VCaP (cell line): Measurements from ENCODE around the gene MTAP.

Source experiments
- H3K27ac ChIP-seq: fragments of 450-650 bp; 2 replicates; pipeline ENCODE4 v1.5.1; 2017
- TF ChIP-seq, protein P1 (sequence below): fragments of 450-650 bp; conservative IDR thresholded peaks from 2 replicates; pipeline ENCODE4 v1.5.1; 2017; ENCODE audit warnings: mild to moderate bottlenecking, moderate library complexity

The MTAP gene

DNA sequence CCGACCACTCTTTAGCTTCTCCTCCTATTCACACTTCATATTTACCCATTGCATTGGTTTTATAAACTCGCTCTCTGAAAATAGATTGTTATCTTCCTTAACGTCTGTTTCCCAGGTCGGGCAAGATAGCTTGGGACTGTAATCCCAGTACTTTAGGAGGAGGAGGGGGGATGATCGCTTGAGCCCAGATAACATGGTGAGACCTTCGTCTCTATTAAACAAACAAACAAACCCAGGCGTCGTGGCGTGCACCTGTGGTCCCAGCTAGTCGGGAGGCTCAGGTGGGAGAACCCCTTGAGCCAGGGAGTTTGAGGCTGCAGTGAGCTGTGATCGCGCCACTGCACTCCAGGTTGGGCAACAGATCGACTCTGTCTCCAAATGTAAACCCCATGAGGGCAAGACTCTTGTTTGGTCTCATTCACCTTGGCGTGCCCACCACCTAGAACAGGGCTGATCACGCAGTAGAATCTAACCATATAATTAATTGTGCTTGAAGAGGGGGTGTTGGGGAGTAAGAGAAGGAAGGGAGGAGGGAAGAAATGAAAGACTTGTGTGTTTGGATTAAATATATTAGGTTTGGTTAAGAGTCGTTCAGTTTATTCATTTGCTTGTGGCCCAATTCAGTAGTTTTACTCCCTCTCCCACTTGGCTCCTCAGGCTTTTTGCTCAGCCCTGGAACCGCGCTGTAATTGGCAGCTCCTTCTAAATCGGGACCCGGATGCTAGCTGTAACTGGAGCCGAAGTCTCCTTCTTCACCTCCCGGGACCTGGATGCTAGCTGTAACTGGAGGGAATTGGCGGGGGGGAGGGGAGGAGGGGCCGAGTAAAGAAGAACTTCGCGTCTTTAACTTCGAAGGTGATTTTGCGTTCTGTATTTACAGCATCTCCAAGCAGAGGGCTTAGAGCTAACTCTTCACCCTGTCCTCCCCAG is 166.8 kb downstream of the MTAP start:
- TF ChIP-seq, protein P1, sequence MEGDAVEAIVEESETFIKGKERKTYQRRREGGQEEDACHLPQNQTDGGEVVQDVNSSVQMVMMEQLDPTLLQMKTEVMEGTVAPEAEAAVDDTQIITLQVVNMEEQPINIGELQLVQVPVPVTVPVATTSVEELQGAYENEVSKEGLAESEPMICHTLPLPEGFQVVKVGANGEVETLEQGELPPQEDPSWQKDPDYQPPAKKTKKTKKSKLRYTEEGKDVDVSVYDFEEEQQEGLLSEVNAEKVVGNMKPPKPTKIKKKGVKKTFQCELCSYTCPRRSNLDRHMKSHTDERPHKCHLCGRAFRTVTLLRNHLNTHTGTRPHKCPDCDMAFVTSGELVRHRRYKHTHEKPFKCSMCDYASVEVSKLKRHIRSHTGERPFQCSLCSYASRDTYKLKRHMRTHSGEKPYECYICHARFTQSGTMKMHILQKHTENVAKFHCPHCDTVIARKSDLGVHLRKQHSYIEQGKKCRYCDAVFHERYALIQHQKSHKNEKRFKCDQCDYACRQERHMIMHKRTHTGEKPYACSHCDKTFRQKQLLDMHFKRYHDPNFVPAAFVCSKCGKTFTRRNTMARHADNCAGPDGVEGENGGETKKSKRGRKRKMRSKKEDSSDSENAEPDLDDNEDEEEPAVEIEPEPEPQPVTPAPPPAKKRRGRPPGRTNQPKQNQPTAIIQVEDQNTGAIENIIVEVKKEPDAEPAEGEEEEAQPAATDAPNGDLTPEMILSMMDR, result no peak
- no peak overlapping the region for H3K27ac ChIP-seq

DNA sequence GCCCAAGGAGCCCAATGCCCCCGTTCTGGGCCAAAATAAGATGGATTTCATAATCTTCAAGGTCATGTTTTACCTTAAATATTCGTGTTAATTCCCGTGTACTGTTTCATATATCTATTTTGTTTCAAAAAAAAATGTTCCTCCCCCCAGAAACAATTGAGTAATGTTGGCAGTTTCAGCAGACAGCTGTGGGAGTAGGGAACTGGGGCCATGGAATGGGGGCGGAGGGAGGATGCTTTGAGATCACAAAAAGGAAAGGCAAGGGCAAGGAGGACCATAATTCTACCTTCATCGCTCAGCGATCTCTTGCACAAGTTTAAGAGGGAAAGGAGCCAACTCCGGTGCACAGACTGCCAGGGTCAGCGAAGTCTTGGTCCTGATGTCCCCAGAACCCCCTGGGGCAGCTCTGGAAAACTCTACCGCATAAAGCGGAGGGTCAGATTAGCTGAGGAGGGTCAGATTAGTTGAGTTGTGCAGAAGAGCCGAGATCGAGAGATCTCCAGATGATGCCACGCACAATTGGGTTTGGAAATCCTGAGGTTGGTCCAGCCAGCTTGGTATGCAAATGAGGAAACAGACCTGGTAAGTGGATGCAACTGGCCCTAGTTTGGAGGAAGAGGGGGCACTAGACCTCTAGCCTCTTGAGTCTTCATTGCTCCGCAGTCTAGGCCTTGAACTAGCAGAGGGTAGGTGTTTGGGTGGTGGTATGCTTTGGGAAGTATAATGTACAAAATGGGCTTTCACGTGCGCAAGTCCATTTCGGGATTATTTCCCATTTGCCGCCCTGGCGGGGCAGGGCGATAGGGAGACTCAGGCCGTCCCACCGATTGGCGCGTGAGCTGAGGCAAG is 167.7 kb downstream of the MTAP start:
- H3K27ac ChIP-seq, result no peak overlapping the region
- TF ChIP-seq, protein P1, result no peak

DNA sequence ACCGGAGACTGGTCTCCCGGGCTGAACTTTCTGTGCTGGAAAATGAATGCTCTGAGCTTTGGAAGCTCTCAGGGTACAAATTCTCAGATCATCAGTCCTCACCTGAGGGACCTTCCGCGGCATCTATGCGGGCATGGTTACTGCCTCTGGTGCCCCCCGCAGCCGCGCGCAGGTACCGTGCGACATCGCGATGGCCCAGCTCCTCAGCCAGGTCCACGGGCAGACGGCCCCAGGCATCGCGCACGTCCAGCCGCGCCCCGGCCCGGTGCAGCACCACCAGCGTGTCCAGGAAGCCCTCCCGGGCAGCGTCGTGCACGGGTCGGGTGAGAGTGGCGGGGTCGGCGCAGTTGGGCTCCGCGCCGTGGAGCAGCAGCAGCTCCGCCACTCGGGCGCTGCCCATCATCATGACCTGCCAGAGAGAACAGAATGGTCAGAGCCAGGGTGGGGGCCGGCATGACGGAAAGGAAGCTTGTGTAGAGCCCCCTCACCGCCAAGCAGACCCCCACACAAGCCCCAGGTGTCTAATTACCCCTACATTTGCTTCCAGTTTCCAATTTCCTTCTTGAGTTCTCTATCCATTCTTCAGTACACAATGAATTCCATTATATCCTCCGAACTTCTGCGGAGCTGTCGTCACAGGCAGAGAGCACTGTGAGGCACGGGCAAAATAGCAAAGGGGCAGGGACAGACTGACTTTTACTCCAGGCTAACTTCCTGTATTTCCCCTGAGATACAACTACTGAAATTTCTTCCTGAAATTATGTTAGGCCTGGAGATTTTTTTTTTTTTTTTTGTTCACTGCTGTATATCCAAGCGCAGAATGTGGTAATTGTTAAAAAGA is 168.6 kb downstream of the MTAP start:
- TF ChIP-seq, protein P1, result no peak
- no peak overlapping the region for H3K27ac ChIP-seq

DNA sequence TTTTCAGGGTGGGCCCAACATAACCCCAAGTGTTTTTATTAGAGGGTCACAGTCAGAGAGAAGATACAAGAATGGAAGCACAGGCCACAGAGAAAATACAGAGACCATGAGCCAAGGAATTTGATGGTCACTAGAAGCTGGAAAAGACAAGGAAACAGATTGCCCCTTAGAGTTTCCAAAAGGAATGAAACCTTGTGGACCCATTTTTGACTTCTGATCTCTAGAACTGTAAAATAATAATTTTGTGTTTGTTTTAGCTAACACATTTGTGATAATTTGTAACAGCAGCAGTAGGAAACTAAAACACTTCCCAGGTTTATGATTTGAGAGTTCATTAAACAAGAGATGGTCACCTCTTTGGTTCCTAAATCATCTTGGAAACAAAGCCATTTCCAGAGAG is 169.9 kb downstream of the MTAP start:
- TF ChIP-seq, protein P1, result no peak
- H3K27ac ChIP-seq, result no peak overlapping the region

DNA sequence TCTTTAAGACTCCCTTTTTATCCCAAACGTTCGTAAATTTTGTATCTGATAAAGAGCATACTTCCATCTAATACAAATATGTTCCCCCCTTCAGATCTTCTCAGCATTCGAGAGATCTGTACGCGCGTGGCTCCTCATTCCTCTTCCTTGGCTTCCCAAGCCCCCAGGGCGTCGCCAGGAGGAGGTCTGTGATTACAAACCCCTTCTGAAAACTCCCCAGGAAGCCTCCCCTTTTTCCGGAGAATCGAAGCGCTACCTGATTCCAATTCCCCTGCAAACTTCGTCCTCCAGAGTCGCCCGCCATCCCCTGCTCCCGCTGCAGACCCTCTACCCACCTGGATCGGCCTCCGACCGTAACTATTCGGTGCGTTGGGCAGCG is 171.9 kb downstream of the MTAP start:
- peak overlapping the region; percentile 60; the same call in 1 of the 2 replicates for H3K27ac ChIP-seq
- TF ChIP-seq, protein P1, result no peak

DNA sequence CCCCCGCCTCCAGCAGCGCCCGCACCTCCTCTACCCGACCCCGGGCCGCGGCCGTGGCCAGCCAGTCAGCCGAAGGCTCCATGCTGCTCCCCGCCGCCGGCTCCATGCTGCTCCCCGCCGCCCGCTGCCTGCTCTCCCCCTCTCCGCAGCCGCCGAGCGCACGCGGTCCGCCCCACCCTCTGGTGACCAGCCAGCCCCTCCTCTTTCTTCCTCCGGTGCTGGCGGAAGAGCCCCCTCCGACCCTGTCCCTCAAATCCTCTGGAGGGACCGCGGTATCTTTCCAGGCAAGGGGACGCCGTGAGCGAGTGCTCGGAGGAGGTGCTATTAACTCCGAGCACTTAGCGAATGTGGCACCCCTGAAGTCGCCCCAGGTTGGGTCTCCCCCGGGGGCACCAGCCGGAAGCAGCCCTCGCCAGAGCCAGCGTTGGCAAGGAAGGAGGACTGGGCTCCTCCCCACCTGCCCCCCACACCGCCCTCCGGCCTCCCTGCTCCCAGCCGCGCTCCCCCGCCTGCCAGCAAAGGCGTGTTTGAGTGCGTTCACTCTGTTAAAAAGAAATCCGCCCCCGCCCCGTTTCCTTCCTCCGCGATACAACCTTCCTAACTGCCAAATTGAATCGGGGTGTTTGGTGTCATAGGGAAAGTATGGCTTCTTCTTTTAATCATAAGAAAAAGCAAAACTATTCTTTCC is 172.4 kb downstream of the MTAP start:
- peak overlapping the region; percentile 60; the same call in 1 of the 2 replicates for H3K27ac ChIP-seq
- TF ChIP-seq, protein P1, result no peak
